NCI-H2107 treated with DMSO at 0.1 percent for 48 hours (cell line): Measurements from ENCODE around the gene KCNQ2.

Experiments
- DNase-seq: peaks from one replicate; lab custom pipeline; 2025; ENCODE audit not compliant: unreplicated experiment; lab: John Stamatoyannopoulos, UW

KCNQ2 gene

DNA sequence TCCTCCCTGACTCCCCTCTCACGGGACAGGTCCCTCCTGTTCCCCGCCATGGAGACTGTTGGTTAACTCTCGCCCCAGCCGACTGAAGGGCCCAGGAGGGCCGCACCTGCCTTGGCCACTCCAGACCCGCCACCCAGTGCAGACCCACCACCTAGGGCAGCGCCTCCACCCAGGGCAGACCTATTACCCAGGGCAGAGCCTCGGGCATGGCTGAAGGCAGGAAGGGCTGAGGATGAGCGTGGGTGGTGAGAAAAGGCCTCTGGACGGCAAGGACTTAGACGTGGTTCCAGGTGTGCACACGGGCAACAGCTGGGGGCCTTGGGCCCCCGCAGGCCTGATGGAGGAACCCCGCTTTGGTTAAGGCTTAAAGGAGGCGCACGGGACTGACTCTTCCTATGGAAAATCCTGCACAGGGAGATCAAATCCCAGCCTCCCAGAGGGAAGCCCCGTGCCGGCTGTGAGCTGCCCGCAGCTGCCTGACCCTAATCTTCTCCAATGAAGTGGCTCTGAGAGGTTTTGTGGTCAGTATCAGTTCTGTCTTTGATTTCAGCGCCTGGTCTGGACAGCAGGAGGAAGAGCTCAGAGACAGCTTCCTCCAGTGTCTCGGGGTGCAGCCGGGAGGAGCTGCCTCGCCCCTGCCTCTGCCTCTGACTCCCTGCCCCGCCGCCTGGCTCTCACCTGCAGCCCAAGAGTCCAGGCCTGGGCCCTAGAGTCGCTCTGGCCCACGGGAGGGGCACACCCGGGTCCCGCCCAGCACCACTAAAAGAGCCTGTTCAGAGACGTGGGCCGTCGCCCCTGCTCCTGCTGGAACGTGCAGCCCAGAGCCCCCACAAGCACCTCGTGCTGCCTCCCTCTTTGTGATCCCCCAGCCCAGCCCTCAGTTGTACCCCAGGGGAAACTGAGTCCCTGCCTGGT is 99.2 kb downstream of the KCNQ2 start:
- no peak for DNase-seq

DNA sequence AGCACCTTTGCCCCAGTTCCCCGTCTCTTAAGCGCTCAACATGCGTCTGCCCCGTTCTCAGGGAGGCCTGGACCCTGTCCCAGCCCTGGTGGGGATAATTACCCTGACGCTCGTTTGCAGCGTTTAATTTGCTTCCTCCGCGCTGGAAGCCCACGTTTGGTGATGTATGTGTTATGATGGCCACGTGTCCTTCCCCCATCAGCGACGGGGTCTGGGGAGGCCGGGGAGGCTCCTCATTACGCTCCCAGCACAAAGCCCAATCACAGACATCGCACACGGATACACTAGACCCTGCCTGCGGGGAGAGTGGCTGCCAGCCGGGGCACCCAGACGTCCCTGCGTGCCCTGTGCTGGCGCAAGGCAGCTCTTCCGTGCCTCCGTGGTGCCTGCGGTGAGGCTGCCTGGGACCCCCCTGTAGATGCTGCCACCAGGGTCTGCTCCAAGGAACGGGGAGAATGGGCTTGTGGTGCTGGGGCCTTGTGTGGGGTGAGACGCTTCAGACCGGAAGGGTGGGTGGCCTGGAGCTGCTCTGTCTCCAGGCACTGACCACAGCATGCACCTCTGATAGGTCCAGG is 101.1 kb downstream of the KCNQ2 start:
- no peak for DNase-seq

DNA sequence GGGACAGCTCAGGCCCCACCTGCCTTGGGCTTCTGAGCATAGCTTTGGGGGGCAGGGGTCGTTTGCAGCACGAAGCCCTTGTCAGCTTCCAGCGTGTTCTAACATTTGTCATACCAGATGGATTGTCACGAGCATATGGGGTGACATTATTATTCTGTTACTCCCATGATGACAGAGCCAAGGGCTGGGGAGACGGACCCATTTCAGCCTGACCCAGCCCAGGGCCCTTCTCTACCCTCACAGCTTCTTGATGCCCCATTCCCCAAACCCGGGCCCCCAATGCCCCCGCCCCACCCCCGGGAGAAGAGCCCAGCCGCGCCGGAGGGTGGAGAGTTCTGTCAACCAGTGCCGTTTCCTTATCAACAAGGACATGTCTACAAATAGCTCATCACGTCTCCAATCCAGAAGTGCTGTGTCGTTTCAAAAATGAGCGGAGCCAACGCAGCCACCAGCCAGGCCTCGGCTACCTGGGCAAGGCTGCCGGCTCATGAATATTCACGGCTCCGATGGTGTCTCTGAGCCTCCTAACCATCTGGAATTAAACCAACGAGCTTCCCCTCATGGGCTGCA is 101.8 kb downstream of the KCNQ2 start:
- DNase-seq, result no peak

DNA sequence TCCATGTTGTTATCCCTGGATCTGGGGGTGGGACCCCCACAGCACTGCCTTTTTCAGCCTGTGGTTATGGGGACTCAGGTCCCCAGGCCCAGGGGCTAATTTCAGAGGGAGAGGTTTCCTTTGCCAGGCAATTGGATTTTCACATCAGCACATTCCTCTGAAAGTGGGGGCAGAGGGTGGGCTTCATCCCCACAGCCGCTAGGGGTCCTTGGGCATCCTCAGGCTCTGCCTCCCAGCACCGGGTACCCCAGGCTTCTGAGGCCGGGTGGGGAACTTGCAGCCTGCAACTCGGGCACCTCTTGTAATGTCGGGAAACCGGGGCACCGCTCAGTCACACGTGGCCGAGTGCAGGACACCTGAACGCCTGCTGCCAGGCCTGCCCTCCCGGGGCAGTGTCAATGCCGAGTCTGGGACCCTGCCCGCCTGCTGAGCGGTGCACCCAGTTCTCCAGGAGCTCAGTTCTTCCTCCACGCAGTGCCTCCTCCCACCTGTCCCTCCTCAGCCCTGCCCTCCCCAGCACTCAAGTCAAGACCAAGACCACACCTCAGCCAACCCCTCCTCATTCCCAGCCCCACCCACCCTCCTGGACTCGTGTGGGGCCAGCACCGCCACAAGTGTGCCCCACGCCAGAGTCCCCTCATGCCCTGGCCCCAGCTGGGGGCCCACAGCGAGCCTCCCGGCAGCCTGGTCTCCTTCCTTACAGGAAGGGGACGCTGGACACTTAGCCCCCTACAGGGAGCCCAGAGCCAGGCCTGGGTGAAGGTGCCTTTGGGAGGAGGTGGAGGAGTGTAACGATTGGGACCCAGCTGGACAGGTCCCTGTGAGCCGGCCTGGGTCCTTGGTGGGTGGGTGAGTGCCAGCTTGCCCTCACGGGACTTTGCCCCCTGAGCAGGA is 102.5 kb downstream of the KCNQ2 start:
- no peak for DNase-seq

- no peak for DNase-seq
Observed at GRCh38 chr20:63369024-63369530, 103.4 kb downstream of the KCNQ2 start.

DNA sequence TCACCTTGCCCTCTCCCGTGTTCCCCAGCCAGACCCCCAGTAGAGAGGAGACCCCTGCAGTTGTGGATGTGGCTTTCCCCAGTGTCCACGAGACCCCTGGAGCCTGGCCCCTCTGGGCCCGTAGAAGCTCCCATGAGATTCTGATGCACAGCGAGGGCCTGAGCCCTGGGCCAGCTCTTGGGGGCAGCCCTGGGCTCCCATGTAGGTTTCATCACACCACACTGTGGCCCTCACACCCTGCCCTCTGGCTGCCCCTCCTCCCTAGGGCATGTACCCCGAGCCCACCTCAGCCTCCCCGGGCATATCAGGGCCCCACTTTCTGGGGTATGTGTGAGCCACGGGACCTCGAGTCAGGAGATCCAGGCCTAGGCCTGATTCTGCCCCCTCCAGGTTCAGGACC is 104.3 kb downstream of the KCNQ2 start:
- DNase-seq, result no peak

- no peak for DNase-seq
Observed at GRCh38 chr20:63367446-63368055, 104.9 kb downstream of the KCNQ2 start.

- peak; percentile 76 for DNase-seq
Observed at GRCh38 chr20:63366390-63367365, 105.8 kb downstream of the KCNQ2 start.

GRCh38 chr20:63365601-63366389 is 106.7 kb downstream of the KCNQ2 start:
- DNase-seq, result no peak

DNA sequence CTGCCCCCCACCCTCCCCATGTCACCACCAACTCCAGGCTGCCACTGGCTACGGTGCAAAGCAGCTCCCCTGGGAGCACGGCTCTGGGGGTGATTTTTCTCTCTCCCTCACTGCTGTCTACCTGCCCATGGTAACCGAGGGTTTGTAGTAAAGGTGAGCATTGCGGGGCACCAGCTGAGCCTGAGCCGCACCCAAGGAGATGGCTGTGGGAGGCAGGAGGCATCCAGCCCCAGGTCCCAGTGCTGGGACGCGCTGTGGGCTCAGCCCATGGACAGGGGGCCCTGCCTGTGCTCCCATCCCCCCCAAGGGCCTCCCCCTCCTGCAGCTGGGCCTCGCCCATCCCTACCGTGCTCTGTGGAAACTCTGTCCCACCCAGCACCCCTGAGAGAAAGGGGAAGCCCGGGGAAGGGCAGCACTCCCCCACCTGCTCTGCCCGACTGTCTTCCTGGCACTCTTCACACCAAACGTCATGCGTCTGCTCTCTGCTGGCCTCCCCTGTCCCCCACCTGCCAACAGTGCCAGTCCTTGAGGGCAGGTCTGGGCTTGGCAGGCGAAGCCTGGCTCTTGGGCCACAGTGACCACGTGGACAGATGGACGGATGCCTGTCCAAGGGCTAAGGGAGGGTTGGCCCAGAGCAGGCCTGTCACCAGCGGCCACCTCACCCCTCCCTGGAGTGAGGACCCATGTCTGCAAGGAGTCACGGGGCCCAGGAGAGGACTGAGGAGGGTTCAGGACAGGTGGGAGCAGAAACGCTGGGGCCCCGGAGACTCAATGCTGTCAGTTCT is 107.5 kb downstream of the KCNQ2 start:
- DNase-seq, result no peak

DNA sequence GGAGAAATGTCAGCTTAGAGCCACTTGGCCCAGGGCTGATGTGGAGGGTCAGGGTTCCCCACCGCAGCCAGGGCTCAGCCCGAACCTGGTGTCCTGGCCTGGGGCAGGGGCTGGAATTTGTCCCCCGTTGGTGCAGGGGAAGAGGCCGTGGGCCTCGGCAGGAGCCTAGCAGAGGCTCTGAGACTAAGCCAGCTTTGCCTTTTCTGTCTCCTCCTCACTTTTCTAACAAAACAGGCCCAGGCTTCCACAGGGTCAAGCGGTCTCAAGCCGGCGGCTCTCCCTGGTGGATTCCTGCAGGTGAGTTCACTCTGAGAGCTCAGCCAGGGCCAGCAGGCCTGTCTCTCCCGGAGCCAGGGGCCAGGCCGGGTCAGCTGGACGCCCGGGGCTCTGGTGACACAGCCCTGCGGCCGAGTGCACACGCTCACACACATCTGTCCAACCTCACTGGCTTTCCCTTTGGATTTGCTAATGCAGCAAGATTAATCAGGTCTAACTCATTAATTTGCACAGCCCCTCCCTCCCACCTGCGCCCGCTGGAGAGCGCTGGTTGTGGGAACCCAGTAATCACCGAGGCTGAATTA is 108.4 kb downstream of the KCNQ2 start:
- no peak for DNase-seq

- no peak for DNase-seq
Observed at GRCh38 chr20:63363013-63363957, 109.2 kb downstream of the KCNQ2 start.

GRCh38 chr20:63362436-63363009 is 109.9 kb downstream of the KCNQ2 start:
- no peak for DNase-seq

DNA sequence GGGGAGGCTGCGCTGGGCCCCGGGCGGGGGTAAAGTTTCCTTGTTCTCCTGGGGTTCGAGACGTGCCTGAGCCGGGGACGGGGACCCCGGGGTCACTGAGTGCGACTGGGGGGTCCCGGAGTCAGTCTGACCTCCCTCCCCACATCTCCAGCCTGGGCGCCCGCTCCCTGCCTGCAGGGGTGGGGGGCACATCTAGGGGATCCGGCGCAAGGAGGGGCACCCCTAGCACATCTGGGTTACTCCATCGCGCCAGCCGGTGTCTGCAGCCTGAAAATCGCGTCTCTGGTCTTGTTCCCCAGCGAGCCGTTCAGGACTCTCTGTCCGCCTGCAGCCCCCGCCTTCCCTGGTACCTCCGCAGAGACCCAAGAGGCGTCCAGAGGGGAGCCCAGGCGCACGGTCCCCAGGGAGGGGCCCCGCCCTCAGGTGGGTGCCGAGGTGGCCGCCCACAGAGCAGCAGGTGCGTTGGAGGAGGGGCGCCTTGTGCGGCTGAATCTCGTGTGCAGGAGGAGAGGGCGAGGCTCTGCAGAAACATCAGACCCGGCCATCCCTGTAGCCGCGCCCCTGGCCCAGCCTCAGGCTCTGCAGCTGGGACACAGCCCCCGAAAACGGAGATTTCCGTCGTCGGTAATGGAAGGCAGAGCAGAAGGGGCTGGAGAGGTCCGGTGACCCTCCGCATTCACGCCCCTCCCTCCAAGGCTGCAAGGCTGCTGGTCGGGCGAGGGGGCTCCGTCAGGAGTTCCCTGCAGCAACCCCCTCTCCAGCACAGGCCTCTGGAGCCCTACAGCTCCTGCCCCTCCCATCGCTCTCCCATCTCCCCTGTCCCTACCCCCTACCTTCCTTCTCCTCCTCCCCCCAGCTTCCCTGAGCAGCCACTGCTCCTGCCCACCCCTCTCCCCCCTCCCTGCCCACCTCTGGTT is 110.7 kb downstream of the KCNQ2 start:
- DNase-seq, result peak; percentile 47
